ENCODE measurements around the gene MICA. TPM values are rescaled to one million over a fixed set of nuclear protein-coding genes. Genes with fewer than 3 reads are reported as not detected.

Gene MICA
- total and polyA plus RNA-seq, 9 of the 15 experiments (the other 6 are each of a cell fraction or from before 2014, with no cell fraction given), result 11.8 to 24.6 (median 16.7) TPM

- peak; percentile 6; the same call in 1 of the 2 replicates for TF ChIP-seq TRIM28 (IDR thresholded peaks at IDR 0.05)
- TF ChIP-seq, protein P1, sequence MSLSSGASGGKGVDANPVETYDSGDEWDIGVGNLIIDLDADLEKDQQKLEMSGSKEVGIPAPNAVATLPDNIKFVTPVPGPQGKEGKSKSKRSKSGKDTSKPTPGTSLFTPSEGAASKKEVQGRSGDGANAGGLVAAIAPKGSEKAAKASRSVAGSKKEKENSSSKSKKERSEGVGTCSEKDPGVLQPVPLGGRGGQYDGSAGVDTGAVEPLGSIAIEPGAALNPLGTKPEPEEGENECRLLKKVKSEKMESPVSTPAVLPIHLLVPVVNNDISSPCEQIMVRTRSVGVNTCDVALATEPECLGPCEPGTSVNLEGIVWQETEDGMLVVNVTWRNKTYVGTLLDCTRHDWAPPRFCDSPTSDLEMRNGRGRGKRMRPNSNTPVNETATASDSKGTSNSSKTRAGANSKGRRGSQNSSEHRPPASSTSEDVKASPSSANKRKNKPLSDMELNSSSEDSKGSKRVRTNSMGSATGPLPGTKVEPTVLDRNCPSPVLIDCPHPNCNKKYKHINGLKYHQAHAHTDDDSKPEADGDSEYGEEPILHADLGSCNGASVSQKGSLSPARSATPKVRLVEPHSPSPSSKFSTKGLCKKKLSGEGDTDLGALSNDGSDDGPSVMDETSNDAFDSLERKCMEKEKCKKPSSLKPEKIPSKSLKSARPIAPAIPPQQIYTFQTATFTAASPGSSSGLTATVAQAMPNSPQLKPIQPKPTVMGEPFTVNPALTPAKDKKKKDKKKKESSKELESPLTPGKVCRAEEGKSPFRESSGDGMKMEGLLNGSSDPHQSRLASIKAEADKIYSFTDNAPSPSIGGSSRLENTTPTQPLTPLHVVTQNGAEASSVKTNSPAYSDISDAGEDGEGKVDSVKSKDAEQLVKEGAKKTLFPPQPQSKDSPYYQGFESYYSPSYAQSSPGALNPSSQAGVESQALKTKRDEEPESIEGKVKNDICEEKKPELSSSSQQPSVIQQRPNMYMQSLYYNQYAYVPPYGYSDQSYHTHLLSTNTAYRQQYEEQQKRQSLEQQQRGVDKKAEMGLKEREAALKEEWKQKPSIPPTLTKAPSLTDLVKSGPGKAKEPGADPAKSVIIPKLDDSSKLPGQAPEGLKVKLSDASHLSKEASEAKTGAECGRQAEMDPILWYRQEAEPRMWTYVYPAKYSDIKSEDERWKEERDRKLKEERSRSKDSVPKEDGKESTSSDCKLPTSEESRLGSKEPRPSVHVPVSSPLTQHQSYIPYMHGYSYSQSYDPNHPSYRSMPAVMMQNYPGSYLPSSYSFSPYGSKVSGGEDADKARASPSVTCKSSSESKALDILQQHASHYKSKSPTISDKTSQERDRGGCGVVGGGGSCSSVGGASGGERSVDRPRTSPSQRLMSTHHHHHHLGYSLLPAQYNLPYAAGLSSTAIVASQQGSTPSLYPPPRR (CRISPR knock-in tag; IDR thresholded peaks at IDR 0.05; ENCODE audit: borderline replicate concordance), result no peak
- TF ChIP-seq, protein P2, sequence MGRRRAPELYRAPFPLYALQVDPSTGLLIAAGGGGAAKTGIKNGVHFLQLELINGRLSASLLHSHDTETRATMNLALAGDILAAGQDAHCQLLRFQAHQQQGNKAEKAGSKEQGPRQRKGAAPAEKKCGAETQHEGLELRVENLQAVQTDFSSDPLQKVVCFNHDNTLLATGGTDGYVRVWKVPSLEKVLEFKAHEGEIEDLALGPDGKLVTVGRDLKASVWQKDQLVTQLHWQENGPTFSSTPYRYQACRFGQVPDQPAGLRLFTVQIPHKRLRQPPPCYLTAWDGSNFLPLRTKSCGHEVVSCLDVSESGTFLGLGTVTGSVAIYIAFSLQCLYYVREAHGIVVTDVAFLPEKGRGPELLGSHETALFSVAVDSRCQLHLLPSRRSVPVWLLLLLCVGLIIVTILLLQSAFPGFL (CRISPR knock-in tag; IDR thresholded peaks at IDR 0.05), result no peak
- TF ChIP-seq RFX5 (IDR thresholded peaks at IDR 0.05; ENCODE audit: low read depth, low read length), result 0 out of 2 replicates have a peak, but pooled peaks have one; percentile 36
- TF ChIP-seq SMAD4 (CRISPR knock-in tag; conservative IDR thresholded peaks at IDR 0.05), result no peak; the same call in 1 of the 2 replicates
- TF ChIP-seq ZNF717 (CRISPR knock-in tag; IDR thresholded peaks at IDR 0.05), result no peak
- TF ChIP-seq MYBL2 (IDR thresholded peaks at IDR 0.05; ENCODE audit: low read depth), result no peak
- TF ChIP-seq MYBL2 (CRISPR knock-in tag; IDR thresholded peaks at IDR 0.05; ENCODE audit: borderline replicate concordance), result no peak
- no peak for TF ChIP-seq REST (IDR thresholded peaks at IDR 0.05; ENCODE audit: borderline replicate concordance)
- TF ChIP-seq REST (CRISPR knock-in tag; IDR thresholded peaks at IDR 0.05; ENCODE audit: low read depth), result no peak
- no peak for TF ChIP-seq PTTG1 (tag; IDR thresholded peaks at IDR 0.05; ENCODE audit: low read depth)
- 0 out of 2 replicates have a peak, but pooled peaks have one; percentile 76 for TF ChIP-seq GTF2E2 (tag; IDR thresholded peaks at IDR 0.05)
- TF ChIP-seq TBL1XR1 (IDR thresholded peaks at IDR 0.05; ENCODE audit: low read length in 2 of 2), result no peak
- TF ChIP-seq ZNF121 (CRISPR knock-in tag; conservative IDR thresholded peaks at IDR 0.05), result no peak
Observed at GRCh38 chr6:31400467-31401289, 2.7 kb upstream of the MICA start (continued).
